HG03558 (cell line): ENCODE measurements around the gene NEURL1B.

Experiments used
- ATAC-seq: cut with Tn5 transposase; IDR thresholded peaks from one replicate; pipeline ENCODE4 v1.9.1; 2021; ENCODE audit warnings: moderate number of reproducible peaks; ENCODE audit not compliant: unreplicated experiment; ENCODE audit errors: extremely low read depth

Gene NEURL1B

DNA sequence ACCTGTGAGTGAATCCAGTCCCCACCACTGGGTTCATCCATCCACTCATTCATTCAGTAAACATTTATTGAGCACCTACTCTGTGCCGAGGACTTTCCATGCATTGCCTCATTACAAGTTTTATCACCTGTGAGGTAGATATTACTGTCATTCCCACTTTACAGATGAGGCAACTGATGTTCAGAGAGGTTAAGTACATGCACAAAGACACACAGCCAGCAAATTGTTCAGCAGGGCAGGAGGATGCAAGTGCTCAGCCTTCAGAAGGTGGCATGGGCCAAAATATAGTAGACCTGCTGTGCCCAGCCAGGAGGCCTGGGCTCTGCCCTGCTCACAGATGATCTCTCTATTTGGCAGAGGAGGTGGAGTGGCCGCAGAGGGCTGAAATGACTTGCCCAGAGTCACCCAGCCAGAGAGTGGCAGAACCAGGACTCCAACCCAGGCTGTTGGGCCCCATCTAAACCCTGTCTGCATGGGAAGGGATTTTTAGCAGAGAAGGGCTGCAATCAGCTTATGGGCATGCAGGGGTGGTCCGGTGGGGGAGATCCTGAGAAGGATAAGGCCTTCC is 7.6 kb upstream of the NEURL1B start:
- no peak for ATAC-seq

DNA sequence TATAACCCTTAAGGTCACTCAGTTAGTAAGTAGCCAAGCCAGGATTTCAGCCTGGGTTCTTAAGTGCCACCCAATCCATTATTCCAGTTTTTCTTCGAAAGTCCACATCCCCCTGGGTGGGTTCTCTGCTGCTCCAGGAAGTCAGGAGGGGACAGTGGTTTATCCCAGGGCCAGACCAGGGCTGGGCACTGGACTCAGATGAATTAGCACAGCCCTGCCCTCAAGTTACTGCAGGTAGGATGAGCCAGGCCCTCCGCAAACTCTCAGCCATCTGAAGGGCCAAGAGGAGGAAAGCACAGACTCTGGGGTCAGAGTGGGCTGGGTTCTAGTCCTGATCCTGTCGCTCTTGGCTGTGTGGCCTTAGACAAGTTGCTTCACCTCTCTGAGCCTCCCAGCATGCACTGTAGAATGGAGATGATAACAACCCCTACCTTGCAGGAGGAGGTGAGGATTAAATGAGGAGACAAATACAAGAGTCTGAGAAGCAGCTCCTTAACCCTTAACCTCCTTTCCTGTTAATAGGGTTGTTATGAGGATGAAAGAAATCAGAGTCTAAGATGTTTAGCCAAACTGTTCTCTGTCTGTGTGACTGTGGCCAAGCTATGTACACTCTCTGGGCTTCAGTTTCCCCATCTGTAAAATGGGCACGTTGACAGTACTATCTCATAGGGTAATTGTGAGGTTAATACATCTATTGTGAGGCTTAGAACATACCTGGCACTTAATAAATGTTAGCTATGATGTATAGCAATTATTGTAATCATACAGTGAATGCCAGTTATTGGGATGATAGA is 6.8 kb upstream of the NEURL1B start:
- ATAC-seq = no peak

GRCh38 chr5:172635038-172635437 is 6.0 kb upstream of the NEURL1B start:
- ATAC-seq = no peak

DNA sequence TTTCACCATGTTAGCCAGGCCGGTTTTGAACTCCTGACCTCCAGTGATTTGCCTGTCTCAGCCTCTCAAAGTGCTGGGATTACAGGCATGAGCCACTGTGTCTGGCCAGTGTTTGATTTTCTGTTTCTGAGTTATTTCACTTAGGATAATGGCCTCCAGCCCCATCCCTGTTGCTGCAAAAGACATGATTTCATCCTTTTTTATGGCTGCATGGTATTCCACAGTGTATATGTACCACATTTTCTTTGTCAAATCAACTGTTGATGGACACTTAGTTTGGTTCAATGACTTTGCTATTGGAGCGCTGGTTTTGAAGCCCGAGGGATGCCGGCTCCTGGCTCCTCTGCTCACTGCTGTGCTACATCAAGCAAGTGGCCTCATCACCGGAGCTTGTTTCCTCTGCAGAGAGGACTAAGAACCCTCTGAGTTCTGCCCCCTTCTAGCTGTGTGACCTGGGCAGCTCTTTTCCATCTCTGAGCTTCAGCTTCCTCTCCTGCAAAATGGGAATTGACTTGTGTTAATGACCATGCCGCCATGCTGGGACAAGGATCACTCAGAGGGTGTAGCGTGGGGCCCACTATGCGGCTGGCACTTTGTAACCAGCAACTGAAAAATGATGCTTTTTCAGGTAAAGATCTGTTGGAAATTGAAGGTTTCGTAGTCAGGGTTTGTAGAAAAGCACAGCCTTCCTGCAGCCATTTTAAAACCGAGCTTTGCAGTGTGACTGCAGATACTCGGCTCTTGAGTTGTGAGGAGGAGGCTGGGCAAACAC is 4.6 kb upstream of the NEURL1B start:
- ATAC-seq = no peak

DNA sequence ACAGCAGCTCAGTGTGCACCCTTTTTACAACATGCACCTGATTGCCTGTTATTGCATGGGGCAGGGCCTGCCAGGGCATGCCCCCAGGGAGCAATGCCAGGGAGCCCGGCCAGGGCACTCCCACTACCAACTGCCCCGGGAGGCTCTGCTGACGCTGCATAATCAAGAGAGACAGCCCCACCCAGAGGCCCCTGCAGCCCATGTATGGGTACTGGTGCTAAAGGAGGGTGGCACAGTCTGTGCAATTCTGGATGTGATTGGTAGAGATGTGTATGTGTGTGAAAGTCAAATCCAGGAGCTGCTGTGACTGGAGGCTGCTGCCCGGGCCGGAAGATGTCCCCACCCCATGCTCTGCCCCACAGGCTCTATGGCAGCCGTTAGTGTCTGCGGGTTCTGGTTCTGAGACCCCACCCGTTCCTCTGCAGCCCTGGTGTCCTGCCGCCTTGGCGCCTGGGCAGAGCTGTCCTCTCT is 3.9 kb upstream of the NEURL1B start:
- no peak for ATAC-seq

- ATAC-seq = no peak
Observed at GRCh38 chr5:172637740-172638139, 3.3 kb upstream of the NEURL1B start.

GRCh38 chr5:172638209-172638768 is 2.8 kb upstream of the NEURL1B start:
- no peak for ATAC-seq

DNA sequence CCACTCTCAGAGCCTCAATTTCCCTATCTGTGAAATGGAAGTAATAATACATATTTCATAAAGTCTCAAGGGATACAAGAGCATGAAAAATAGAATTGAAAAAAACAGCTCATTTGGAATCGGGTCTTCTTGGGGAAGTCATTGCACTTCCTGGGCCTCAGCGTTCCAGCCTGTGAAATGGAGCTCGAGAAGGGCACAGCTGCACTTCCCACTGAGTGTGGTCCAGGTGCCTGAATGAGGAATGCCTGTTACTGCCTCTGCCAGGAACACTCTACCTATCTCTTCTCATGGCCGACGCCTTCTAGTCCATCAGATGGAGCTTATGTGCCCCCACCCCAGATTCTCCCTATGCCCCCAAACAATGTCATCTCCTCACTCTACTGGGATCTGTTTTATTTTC is 924 bp upstream of the NEURL1B start:
- ATAC-seq = no peak

DNA sequence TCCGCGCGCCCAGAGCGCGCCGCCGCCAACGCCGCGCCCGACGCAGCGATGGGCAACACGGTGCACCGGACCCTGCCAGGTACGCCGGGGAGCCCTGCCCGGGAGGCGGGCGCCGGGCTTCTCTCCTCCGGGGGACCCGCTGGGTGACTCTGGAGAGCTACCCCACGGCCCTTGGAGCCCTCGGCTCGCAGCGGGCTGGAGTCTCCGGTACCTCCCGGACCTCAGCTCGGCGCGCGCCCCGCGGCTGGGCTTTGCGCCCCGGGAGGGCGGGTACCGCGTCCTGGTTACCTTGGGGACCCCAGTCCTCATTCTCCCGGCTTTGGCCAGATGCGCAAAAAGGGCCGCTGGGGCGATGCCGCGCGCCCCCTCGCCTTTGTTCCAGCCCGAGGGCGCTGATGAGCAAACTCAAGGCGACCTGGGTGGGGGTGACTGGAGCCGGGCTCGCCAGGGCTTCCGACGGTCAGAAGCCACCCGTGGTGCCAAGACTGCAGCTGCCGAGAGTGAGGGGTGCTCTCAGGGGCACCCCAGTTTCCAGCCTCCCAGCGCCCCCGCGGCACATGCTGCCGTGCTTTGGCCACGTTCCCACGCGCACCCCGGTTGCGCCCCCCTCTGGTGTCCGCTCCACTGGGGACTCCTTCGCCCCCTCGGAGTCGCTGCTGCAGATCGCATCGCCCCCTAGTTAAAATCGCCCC is 442 bp downstream of the NEURL1B start:
- no peak for ATAC-seq

- ATAC-seq = no peak
Observed at GRCh38 chr5:172642051-172642409, 967 bp downstream of the NEURL1B start.

- ATAC-seq = no peak
Observed at GRCh38 chr5:172642486-172642885, 1.4 kb downstream of the NEURL1B start.

- ATAC-seq = no peak
Observed at GRCh38 chr5:172642926-172643871, 2.1 kb downstream of the NEURL1B start.

DNA sequence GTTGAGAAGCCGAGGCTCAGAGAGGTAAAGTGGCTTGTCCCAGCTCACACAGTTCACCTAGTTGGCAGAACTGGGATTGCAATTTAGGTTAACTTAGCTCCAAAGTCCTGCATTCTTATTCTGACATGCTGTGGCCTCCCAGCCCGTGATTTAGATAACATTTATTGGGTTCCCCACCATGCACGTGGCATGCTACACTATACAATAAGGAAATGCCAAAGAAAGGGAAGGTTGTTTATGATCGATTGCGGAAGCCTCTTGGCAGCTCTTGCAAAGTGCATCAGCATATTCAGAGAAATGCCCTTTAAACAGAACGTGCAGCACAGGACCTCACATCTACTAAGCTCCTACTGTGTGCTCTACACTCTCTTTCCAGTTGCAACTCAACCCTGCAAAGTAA is 3.2 kb downstream of the NEURL1B start:
- ATAC-seq = no peak

GRCh38 chr5:172644711-172645110 is 3.6 kb downstream of the NEURL1B start:
- ATAC-seq = no peak

DNA sequence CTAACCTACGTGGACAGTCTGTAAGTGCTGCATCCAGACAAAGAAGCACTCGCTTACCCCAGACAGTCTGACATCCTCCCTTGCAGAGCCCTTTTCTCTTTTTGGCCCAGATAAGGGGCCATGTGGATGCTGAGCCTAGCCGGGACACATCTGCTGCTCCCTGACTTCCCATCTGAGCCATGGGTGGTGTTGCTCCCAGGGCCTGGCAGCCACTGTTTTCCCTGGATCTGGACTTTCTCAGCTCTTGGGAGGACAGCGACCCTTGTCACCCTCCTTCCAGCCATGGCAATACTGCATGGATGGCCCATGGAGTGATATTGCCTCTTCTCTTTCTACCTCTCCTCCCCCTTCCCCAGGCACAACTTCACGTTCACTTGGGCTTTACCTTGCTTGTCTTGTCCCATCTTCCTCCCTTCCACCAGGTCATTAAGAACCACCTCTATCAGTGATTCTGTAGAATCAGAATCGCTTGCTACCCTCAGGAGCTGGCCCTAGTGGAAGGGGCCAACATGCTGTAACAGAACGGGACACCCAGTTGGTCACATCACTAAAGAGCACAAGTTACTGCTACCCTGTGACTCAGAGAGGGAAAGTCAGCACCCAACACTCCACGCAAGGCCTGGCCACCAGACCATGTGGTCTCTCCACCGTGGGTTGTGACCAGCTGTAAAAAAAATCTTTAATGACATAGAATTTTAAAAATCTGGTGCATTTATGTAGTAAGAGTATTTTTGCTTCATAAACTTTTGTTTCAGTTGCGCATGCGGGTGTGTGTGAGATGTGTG is 4.4 kb downstream of the NEURL1B start:
- no peak for ATAC-seq

DNA sequence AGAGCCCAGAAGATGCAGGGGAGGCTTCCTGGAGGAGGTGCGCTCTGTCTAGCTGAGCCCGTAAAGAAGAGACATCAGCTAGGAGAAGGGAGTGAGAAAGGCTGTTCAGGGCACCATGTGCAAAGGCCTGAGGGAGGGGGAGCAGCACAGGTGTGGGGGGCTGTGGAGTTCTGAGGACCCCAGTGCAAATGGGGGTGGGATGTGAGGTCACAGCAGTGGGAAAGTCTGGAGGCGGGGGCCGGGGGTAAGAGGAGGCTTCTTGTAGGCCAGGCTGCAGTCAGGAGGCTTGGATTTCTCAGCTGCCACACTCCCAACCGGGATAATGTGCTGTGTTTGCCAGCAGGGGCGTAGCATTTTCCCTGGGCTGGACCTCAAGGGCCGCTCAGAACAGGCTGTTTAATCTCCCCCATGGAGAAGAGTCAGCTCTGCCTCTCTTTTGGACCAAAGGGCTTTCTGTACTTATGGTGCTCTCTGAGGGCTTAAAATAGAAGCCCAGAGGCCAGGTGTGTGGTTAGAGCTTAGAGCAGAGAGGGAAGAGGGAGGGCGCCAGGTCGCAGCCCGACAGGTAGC is 5.7 kb downstream of the NEURL1B start:
- ATAC-seq = no peak

GRCh38 chr5:172647352-172648012 is 6.4 kb downstream of the NEURL1B start:
- ATAC-seq = no peak

DNA sequence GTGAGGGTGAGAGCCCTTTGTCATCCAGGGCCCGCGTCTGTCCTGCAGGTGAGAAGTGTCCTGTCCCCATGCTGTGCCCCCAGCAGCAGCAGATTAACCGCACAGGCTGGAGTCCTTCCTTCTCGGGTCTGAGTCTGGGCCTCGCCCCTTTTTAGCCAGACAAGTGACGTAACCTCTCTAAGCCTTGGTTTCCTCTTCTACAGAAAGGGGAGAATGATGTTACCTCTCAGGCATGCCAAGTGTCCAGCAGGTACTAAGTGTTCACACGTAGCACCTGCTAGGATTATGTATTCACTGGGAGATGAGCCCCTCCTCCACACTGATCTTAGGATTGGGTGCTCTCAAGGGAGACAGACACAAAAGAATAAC is 6.9 kb downstream of the NEURL1B start:
- no peak for ATAC-seq
